Measurements from ENCODE around the gene POTEG.
"Not testable (repeated sequence)": the region's sequence is repeated elsewhere in the genome, so short reads cannot be mapped to it uniquely, and the experiment has no call there.

Gene POTEG

GRCh38 chr14:19436311-19437125, 2.4 kb upstream of the POTEG start:
- no CpG with 5 or more reads among the region's 8 CpGs for WGBS (ENCODE audit: extremely low coverage, insufficient coverage, insufficient read length)
- not testable (repeated sequence) for H3K14ac ChIP-seq (ENCODE audit: low read length); H3K27ac ChIP-seq (ENCODE audit: low read depth, low read length); H3K36me3 ChIP-seq (ENCODE audit: control insufficient read depth in 1 of 2, insufficient read depth in 2 of 2, low read length in 2 of 2); H4K91ac ChIP-seq (ENCODE audit: low read depth, low read length); H3K79me1 ChIP-seq (ENCODE audit: low read length); H2BK5ac ChIP-seq (ENCODE audit: low read depth, low read length, poor library complexity); H2AFZ ChIP-seq (ENCODE audit: insufficient read depth, low read length, poor library complexity); H3K23ac ChIP-seq (ENCODE audit: low read length); H4K12ac ChIP-seq (ENCODE audit: low read depth, low read length); H3K9me3 ChIP-seq (ENCODE audit: insufficient read depth, low read depth, low read length); H3K4me2 ChIP-seq (ENCODE audit: low read length); H2AK5ac ChIP-seq (ENCODE audit: low read length); H3K18ac ChIP-seq (ENCODE audit: low read length); H3K4ac ChIP-seq (ENCODE audit: low read depth, low read length); H4K8ac ChIP-seq (ENCODE audit: low read depth, low read length); H3K79me2 ChIP-seq (ENCODE audit: control insufficient read depth, insufficient read depth, low read length, poor library complexity); H3K9ac ChIP-seq (ENCODE audit: low read length); H2BK12ac ChIP-seq (ENCODE audit: low read length); H3K4me3 ChIP-seq (ENCODE audit: low read depth, low read length); H2BK120ac ChIP-seq (ENCODE audit: insufficient read depth, low read length, poor library complexity); H3K4me1 ChIP-seq (ENCODE audit: control insufficient read depth in 1 of 2, insufficient read depth in 2 of 2, low read length in 2 of 2); H3K27me3 ChIP-seq (ENCODE audit: insufficient read depth, low read length); DNase-seq

GRCh38 chr14:19435852-19436251, 1.7 kb upstream of the POTEG start:
- not testable (repeated sequence) for H3K4ac ChIP-seq (ENCODE audit: low read depth, low read length); H3K18ac ChIP-seq (ENCODE audit: low read length); H3K14ac ChIP-seq (ENCODE audit: low read length); H2AK5ac ChIP-seq (ENCODE audit: low read length); H2BK5ac ChIP-seq (ENCODE audit: low read depth, low read length, poor library complexity); H4K8ac ChIP-seq (ENCODE audit: low read depth, low read length); H3K4me1 ChIP-seq (ENCODE audit: control insufficient read depth in 1 of 2, insufficient read depth in 2 of 2, low read length in 2 of 2); H4K12ac ChIP-seq (ENCODE audit: low read depth, low read length); H2BK12ac ChIP-seq (ENCODE audit: low read length); H3K27me3 ChIP-seq (ENCODE audit: insufficient read depth, low read length); H3K79me1 ChIP-seq (ENCODE audit: low read length); H3K36me3 ChIP-seq (ENCODE audit: control insufficient read depth in 1 of 2, insufficient read depth in 2 of 2, low read length in 2 of 2); H3K79me2 ChIP-seq (ENCODE audit: control insufficient read depth, insufficient read depth, low read length, poor library complexity); H2AFZ ChIP-seq (ENCODE audit: insufficient read depth, low read length, poor library complexity); H2BK120ac ChIP-seq (ENCODE audit: insufficient read depth, low read length, poor library complexity); DNase-seq; H3K4me2 ChIP-seq (ENCODE audit: low read length); H3K9ac ChIP-seq (ENCODE audit: low read length); H3K27ac ChIP-seq (ENCODE audit: low read depth, low read length); H3K9me3 ChIP-seq (ENCODE audit: insufficient read depth, low read depth, low read length); H4K91ac ChIP-seq (ENCODE audit: low read depth, low read length); H3K23ac ChIP-seq (ENCODE audit: low read length); H3K4me3 ChIP-seq (ENCODE audit: low read depth, low read length)
- no CpG with 5 or more reads among the region's 2 CpGs for whole genome bisulfite sequencing (ENCODE audit: extremely low coverage, insufficient coverage, insufficient read length)

GRCh38 chr14:19434891-19435290, 750 bp upstream of the POTEG start:
- H3K79me1 ChIP-seq (ENCODE audit: low read length); H4K8ac ChIP-seq (ENCODE audit: low read depth, low read length); H3K18ac ChIP-seq (ENCODE audit: low read length); H2AFZ ChIP-seq (ENCODE audit: insufficient read depth, low read length, poor library complexity); H2BK12ac ChIP-seq (ENCODE audit: low read length); H3K27me3 ChIP-seq (ENCODE audit: insufficient read depth, low read length); H4K91ac ChIP-seq (ENCODE audit: low read depth, low read length); H2BK120ac ChIP-seq (ENCODE audit: insufficient read depth, low read length, poor library complexity); H4K12ac ChIP-seq (ENCODE audit: low read depth, low read length); DNase-seq; H3K4me2 ChIP-seq (ENCODE audit: low read length); H3K36me3 ChIP-seq (ENCODE audit: control insufficient read depth in 1 of 2, insufficient read depth in 2 of 2, low read length in 2 of 2); H3K23ac ChIP-seq (ENCODE audit: low read length); H3K4ac ChIP-seq (ENCODE audit: low read depth, low read length); H2AK5ac ChIP-seq (ENCODE audit: low read length); H3K79me2 ChIP-seq (ENCODE audit: control insufficient read depth, insufficient read depth, low read length, poor library complexity); H3K14ac ChIP-seq (ENCODE audit: low read length); H3K4me1 ChIP-seq (ENCODE audit: control insufficient read depth in 1 of 2, insufficient read depth in 2 of 2, low read length in 2 of 2); H3K9ac ChIP-seq (ENCODE audit: low read length); H3K9me3 ChIP-seq (ENCODE audit: insufficient read depth, low read depth, low read length); H3K27ac ChIP-seq (ENCODE audit: low read depth, low read length); H2BK5ac ChIP-seq (ENCODE audit: low read depth, low read length, poor library complexity); H3K4me3 ChIP-seq (ENCODE audit: low read depth, low read length): not testable (repeated sequence)
- no CpG with 5 or more reads among the region's 53 CpGs for WGBS (ENCODE audit: extremely low coverage, insufficient coverage, insufficient read length)

- H3K27ac ChIP-seq (ENCODE audit: low read depth, low read length); H3K4ac ChIP-seq (ENCODE audit: low read depth, low read length); H3K18ac ChIP-seq (ENCODE audit: low read length); H3K9ac ChIP-seq (ENCODE audit: low read length); H4K8ac ChIP-seq (ENCODE audit: low read depth, low read length); H2BK5ac ChIP-seq (ENCODE audit: low read depth, low read length, poor library complexity); H3K79me1 ChIP-seq (ENCODE audit: low read length); H2BK12ac ChIP-seq (ENCODE audit: low read length); H3K14ac ChIP-seq (ENCODE audit: low read length); H4K12ac ChIP-seq (ENCODE audit: low read depth, low read length); H3K4me2 ChIP-seq (ENCODE audit: low read length); H2BK120ac ChIP-seq (ENCODE audit: insufficient read depth, low read length, poor library complexity); H2AFZ ChIP-seq (ENCODE audit: insufficient read depth, low read length, poor library complexity); H3K36me3 ChIP-seq (ENCODE audit: control insufficient read depth in 1 of 2, insufficient read depth in 2 of 2, low read length in 2 of 2); H3K9me3 ChIP-seq (ENCODE audit: insufficient read depth, low read depth, low read length); H3K27me3 ChIP-seq (ENCODE audit: insufficient read depth, low read length); H3K4me1 ChIP-seq (ENCODE audit: control insufficient read depth in 1 of 2, insufficient read depth in 2 of 2, low read length in 2 of 2); H3K79me2 ChIP-seq (ENCODE audit: control insufficient read depth, insufficient read depth, low read length, poor library complexity); DNase-seq; H3K4me3 ChIP-seq (ENCODE audit: low read depth, low read length); H3K23ac ChIP-seq (ENCODE audit: low read length); H4K91ac ChIP-seq (ENCODE audit: low read depth, low read length); H2AK5ac ChIP-seq (ENCODE audit: low read length): not testable (repeated sequence)
- WGBS (ENCODE audit: extremely low coverage, insufficient coverage, insufficient read length) = no CpG with 5 or more reads among the region's 16 CpGs
Measured at GRCh38 chr14:19433765-19434164, 376 bp downstream of the POTEG start.
